Measurements from ENCODE around the gene FARSA. TPM values are rescaled to one million over a fixed set of nuclear protein-coding genes. Genes with fewer than 3 reads are reported as not detected.

Gene FARSA
- polyA plus RNA-seq, 1 donor (not counting 4 experiments of a cell fraction or from before 2014, with no cell fraction given): 30.9 TPM

GRCh38 chr19:12930002-12930645, 3.4 kb downstream of the FARSA start:
- dilution Hi-C loops (cut with MboI; ENCODE audit: extremely low pct_ligation_motif_present, low sequenced_read_pairs): no loop called here
- Histone ChIP-seq H3K27ac (ENCODE audit: control insufficient read depth, insufficient read depth, low read length) (no peak overlapping the region), H4K20me1 (ENCODE audit: control insufficient read depth, extremely low read depth, insufficient read depth, low read length) (peaks cover 3% of the 10 kb centered on the region), H3K36me3 (ENCODE audit: control insufficient read depth in 2 of 2, extremely low read depth in 1 of 2, insufficient read depth in 2 of 2, low read length in 2 of 2) (peaks cover 34 to 36% of the 10 kb centered on the region in 2 experiments), H3K9me3 (ENCODE audit: control insufficient read depth, low read depth, low read length) (no peaks in the 10 kb centered on the region), H2AFZ (ENCODE audit: control insufficient read depth, low read length) (no peak overlapping the region), H3K79me2 (ENCODE audit: control insufficient read depth, insufficient read depth, low read length) (peaks cover 36% of the 10 kb centered on the region), H3K4me1 (ENCODE audit: control insufficient read depth, extremely low read depth, insufficient read depth, low read length) (peaks cover 6% of the 10 kb centered on the region), H3K9ac (ENCODE audit: control insufficient read depth, extremely low read depth, insufficient read depth, low read length) (no peak overlapping the region), H3K4me2 (ENCODE audit: control insufficient read depth, extremely low read depth, insufficient read depth, low read depth, low read length) (no peak overlapping the region), H3K27me3 (ENCODE audit: control insufficient read depth, extremely low read depth, insufficient read depth, low read length) (no peaks in the 10 kb centered on the region), H3K4me3 (ENCODE audit: control insufficient read depth in 2 of 3, extremely low read depth in 1 of 3, insufficient read depth in 2 of 3, low read depth in 1 of 3, low read length in 3 of 3) (no peak overlapping the region), H3K9me1 (ENCODE audit: control insufficient read depth, extremely low read depth, insufficient read depth, low read length) (no peaks in the 10 kb centered on the region)
- DNase-seq (ENCODE audit: low read depth, low spot score) (no peak), FAIRE-seq (no peak)
- TF ChIP-seq, protein P1, sequence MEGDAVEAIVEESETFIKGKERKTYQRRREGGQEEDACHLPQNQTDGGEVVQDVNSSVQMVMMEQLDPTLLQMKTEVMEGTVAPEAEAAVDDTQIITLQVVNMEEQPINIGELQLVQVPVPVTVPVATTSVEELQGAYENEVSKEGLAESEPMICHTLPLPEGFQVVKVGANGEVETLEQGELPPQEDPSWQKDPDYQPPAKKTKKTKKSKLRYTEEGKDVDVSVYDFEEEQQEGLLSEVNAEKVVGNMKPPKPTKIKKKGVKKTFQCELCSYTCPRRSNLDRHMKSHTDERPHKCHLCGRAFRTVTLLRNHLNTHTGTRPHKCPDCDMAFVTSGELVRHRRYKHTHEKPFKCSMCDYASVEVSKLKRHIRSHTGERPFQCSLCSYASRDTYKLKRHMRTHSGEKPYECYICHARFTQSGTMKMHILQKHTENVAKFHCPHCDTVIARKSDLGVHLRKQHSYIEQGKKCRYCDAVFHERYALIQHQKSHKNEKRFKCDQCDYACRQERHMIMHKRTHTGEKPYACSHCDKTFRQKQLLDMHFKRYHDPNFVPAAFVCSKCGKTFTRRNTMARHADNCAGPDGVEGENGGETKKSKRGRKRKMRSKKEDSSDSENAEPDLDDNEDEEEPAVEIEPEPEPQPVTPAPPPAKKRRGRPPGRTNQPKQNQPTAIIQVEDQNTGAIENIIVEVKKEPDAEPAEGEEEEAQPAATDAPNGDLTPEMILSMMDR (optimal IDR thresholded peaks at IDR 0.05 in 1 of 3, IDR thresholded peaks at IDR 0.05 in 1 of 3, conservative IDR thresholded peaks at IDR 0.05 in 1 of 3; ENCODE audit: extremely low read depth in 1 of 3, insufficient read depth in 2 of 3, low read length in 3 of 3): peak in 1 of 3 experiments; percentile 1
- no peak for TF ChIP-seq EZH2 (IDR thresholded peaks at IDR 0.05; ENCODE audit: low read length)

DNA sequence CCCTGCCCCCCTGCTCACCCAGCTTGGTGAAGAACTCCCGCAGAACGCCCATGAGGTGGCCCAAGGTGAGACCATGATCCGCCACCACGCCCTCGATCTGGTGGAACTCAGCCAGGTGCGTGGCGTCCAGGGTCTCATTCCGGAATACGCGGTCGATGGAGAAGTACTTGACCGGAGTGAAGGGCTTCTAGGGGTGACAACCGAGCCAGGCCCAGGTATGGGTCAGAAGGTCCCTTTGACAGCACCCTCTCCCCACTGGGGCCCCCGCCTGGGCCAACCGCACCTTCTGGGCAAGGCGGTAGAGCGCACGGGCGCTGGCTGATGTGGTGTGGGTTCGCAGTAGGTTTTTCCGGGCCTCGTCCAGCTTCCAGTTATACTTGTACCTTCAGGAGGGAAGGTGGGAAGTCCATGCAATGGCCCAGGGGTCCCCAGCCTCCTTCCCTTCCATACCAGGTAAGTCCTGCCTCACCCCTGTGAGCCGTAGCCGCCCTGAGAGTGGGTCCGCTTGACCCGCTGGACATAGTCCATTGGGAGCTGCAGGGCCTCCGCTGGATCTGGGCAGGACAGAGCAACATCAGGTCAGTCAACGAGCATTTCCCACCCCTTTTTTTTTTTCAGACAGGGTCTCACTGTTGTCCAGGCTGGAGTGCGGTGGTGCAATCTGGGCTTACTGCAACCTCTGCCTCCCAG, 8.7 kb downstream of the FARSA start:
- no peak overlapping the region for H3K27ac ChIP-seq (ENCODE audit: control insufficient read depth, insufficient read depth, low read length)
- peaks cover 2% of the 10 kb centered on the region for H3K79me2 ChIP-seq (ENCODE audit: control insufficient read depth, insufficient read depth, low read length)
- FAIRE-seq (no peak), DNase-seq (ENCODE audit: low read depth, low spot score) (no peak)
- no peaks in the 10 kb centered on the region for H3K9me1 ChIP-seq (ENCODE audit: control insufficient read depth, extremely low read depth, insufficient read depth, low read length)
- H2AFZ ChIP-seq (ENCODE audit: control insufficient read depth, low read length): no peak overlapping the region
- H3K9ac ChIP-seq (ENCODE audit: control insufficient read depth, extremely low read depth, insufficient read depth, low read length): no peak overlapping the region
- no peak overlapping the region for H3K4me3 ChIP-seq (ENCODE audit: control insufficient read depth in 2 of 3, extremely low read depth in 1 of 3, insufficient read depth in 2 of 3, low read depth in 1 of 3, low read length in 3 of 3)
- no peaks in the 10 kb centered on the region for H3K27me3 ChIP-seq (ENCODE audit: control insufficient read depth, extremely low read depth, insufficient read depth, low read length)
- H3K36me3 ChIP-seq (ENCODE audit: control insufficient read depth in 2 of 2, extremely low read depth in 1 of 2, insufficient read depth in 2 of 2, low read length in 2 of 2): peaks cover 43 to 47% of the 10 kb centered on the region in 2 experiments
- no peaks in the 10 kb centered on the region for H3K4me1 ChIP-seq (ENCODE audit: control insufficient read depth, extremely low read depth, insufficient read depth, low read length)
- H3K9me3 ChIP-seq (ENCODE audit: control insufficient read depth, low read depth, low read length): no peaks in the 10 kb centered on the region
- dilution Hi-C loops (cut with MboI; ENCODE audit: extremely low pct_ligation_motif_present, low sequenced_read_pairs): no loop called here
- peaks cover 3% of the 10 kb centered on the region for H4K20me1 ChIP-seq (ENCODE audit: control insufficient read depth, extremely low read depth, insufficient read depth, low read length)
- TF ChIP-seq EZH2 (IDR thresholded peaks at IDR 0.05; ENCODE audit: low read length): no peak
- TF ChIP-seq, protein P1 (optimal IDR thresholded peaks at IDR 0.05 in 1 of 3, IDR thresholded peaks at IDR 0.05 in 1 of 3, conservative IDR thresholded peaks at IDR 0.05 in 1 of 3; ENCODE audit: extremely low read depth in 1 of 3, insufficient read depth in 2 of 3, low read length in 3 of 3): no peak
- no peak overlapping the region for H3K4me2 ChIP-seq (ENCODE audit: control insufficient read depth, extremely low read depth, insufficient read depth, low read depth, low read length)
